ENCODE data around the gene CDH19.
"Not testable (repeated sequence)": the region's sequence is repeated elsewhere in the genome, so short reads cannot be mapped to it uniquely, and the experiment has no call there.

Gene CDH19

GRCh38 chr18:66564236-66564635 lies 39.7 kb downstream of the CDH19 start:
- DNase-seq = no peak

GRCh38 chr18:66562279-66562678 lies 41.6 kb downstream of the CDH19 start:
- DNase-seq = no peak

GRCh38 chr18:66560094-66560493 lies 43.8 kb downstream of the CDH19 start:
- DNase-seq = peak; percentile 70

GRCh38 chr18:66558773-66559172 lies 45.1 kb downstream of the CDH19 start:
- DNase-seq = no peak

- no peak for DNase-seq
Observed at GRCh38 chr18:66557091-66557490, 46.8 kb downstream of the CDH19 start.

GRCh38 chr18:66555585-66555984 lies 48.3 kb downstream of the CDH19 start:
- DNase-seq = no peak

GRCh38 chr18:66553824-66554223 lies 50.1 kb downstream of the CDH19 start:
- no peak for DNase-seq

- no peak for DNase-seq
Observed at GRCh38 chr18:66550366-66550765, 53.5 kb downstream of the CDH19 start.

GRCh38 chr18:66548747-66549146 lies 55.1 kb downstream of the CDH19 start:
- no peak for DNase-seq

GRCh38 chr18:66534110-66534509 lies 69.8 kb downstream of the CDH19 start:
- DNase-seq = no peak

GRCh38 chr18:66533693-66534092 lies 70.2 kb downstream of the CDH19 start:
- no peak for DNase-seq

- no peak for DNase-seq
Observed at GRCh38 chr18:66523219-66523991, 80.5 kb downstream of the CDH19 start.

- DNase-seq = no peak
Observed at GRCh38 chr18:66513996-66514395, 89.9 kb downstream of the CDH19 start.

- no peak for DNase-seq
Observed at GRCh38 chr18:66511792-66512191, 92.1 kb downstream of the CDH19 start.

- DNase-seq = no peak
Observed at GRCh38 chr18:66511289-66511688, 92.6 kb downstream of the CDH19 start.

GRCh38 chr18:66510357-66511045 lies 93.4 kb downstream of the CDH19 start:
- peak; percentile 13 for DNase-seq

- DNase-seq = no peak
Observed at GRCh38 chr18:66508937-66509336, 95.0 kb downstream of the CDH19 start.

- DNase-seq = no peak
Observed at GRCh38 chr18:66506178-66506577, 97.7 kb downstream of the CDH19 start.

- no peak for DNase-seq
Observed at GRCh38 chr18:66497351-66497750, 106.5 kb downstream of the CDH19 start.

GRCh38 chr18:66495844-66496243 lies 108.0 kb downstream of the CDH19 start:
- DNase-seq = peak; percentile 75

GRCh38 chr18:66473882-66474281 lies 130.0 kb downstream of the CDH19 start:
- no peak for DNase-seq

- DNase-seq = not testable (repeated sequence)
Observed at GRCh38 chr18:66466184-66466583, 137.7 kb downstream of the CDH19 start.

GRCh38 chr18:66461344-66461743 lies 142.5 kb downstream of the CDH19 start:
- no peak for DNase-seq

GRCh38 chr18:66457245-66457644 lies 146.6 kb downstream of the CDH19 start:
- no peak for DNase-seq
